PC-3 (cell line): ENCODE measurements around the gene NPAS2. TPM values are rescaled to one million over a fixed set of nuclear protein-coding genes. Genes with fewer than 3 reads are reported as not detected.

Experiments
- ATAC-seq: fragments of 200-7000 bp; cut with Tn5 transposase; 2 replicates; pipeline ENCODE4 v1.9.1; 2020; ENCODE audit warnings: mild to moderate bottlenecking, moderate library complexity
- BruUV-seq: library from RNA; stranded (reverse); fragments of 400-500 nt; replicated peaks from 2 replicates; lab custom pipeline; 2021; lab: Mats Ljungman, UMichigan
- CTCF ChIA-PET: fragments of 300-600 bp; sonication (Branson Sonifier 250); formaldehyde crosslinking; loops from one replicate; lab custom pipeline; 2022; ENCODE audit warnings: antibody characterized with exemption; lab: Charles Lee
- POLR2A ChIA-PET: fragments of 300-600 bp; sonication (Branson Sonifier 250); formaldehyde crosslinking; loops from one replicate; lab custom pipeline; 2022; ENCODE audit warnings: antibody characterized with exemption; ENCODE audit not compliant: unreplicated experiment; lab: Charles Lee
- DNase-seq: peaks from one replicate; pipeline ENCODE4 v3.0.0-alpha.2; 2015
- H2AFZ ChIP-seq: fragments of 300-600 bp; sonication (generic); 2 replicates; pipeline ENCODE4 v1.6.0; 2016; ENCODE audit warnings: antibody characterized with exemption, low read length
- H3F3A ChIP-seq: fragments of 300-600 bp; sonication (generic); one replicate; pipeline ENCODE4 v1.6.0; 2017; ENCODE audit warnings: antibody characterized with exemption, low read length, control low read depth, mild to moderate bottlenecking; ENCODE audit not compliant: unreplicated experiment
- H3K27ac ChIP-seq: fragments of 300-600 bp; sonication (generic); 2 replicates; pipeline ENCODE4 v1.5.1; 2016; ENCODE audit warnings: mild to moderate bottlenecking, low read length
- H3K27me3 ChIP-seq: fragments of 300-600 bp; sonication (generic); 2 replicates; pipeline ENCODE4 v1.6.1; 2016; ENCODE audit warnings: low read length, mixed read lengths
- H3K36me3 ChIP-seq: fragments of 300-600 bp; sonication (generic); 2 replicates; pipeline ENCODE4 v1.6.1; 2016; ENCODE audit warnings: low read depth, mixed run types, low read length, mixed read lengths
- H3K4me1 ChIP-seq: fragments of 300-600 bp; sonication (generic); 2 replicates; pipeline ENCODE4 v1.5.1; 2016; ENCODE audit warnings: low read length; ENCODE audit not compliant: insufficient read depth
- H3K4me2 ChIP-seq: fragments of 300-600 bp; sonication (generic); 2 replicates; pipeline ENCODE4 v1.6.0; 2016; ENCODE audit warnings: low read length
- H3K4me3 ChIP-seq: fragments of 300-600 bp; sonication (generic); 2 replicates; pipeline ENCODE4 v1.5.1; 2016; ENCODE audit warnings: mild to moderate bottlenecking, low read length, mixed read lengths
- H3K79me2 ChIP-seq: fragments of 300-600 bp; sonication (generic); 2 replicates; pipeline ENCODE4 v1.6.1; 2017; ENCODE audit warnings: low read length, mixed read lengths
- H3K9ac ChIP-seq: fragments of 300-600 bp; sonication (generic); 2 replicates; pipeline ENCODE4 v1.6.0; 2016; ENCODE audit warnings: mild to moderate bottlenecking, low read length
- H3K9me2 ChIP-seq: fragments of 300-600 bp; sonication (generic); replicated peaks from 2 replicates; pipeline ENCODE4 v1.6.1; 2016; ENCODE audit warnings: mixed run types, low read length, mixed read lengths
- H3K9me3 ChIP-seq: fragments of 300-600 bp; sonication (generic); 2 replicates; pipeline ENCODE4 v1.6.1; 2016; ENCODE audit warnings: low read length, mixed read lengths
- H4K20me1 ChIP-seq: fragments of 300-600 bp; sonication (generic); 2 replicates; pipeline ENCODE4 v1.6.1; 2016; ENCODE audit warnings: low read length, mixed read lengths
- EZH2 ChIP-seq: fragments of 300-600 bp; sonication (generic); IDR thresholded peaks from one replicate; pipeline ENCODE4 v1.6.1; 2017; ENCODE audit warnings: antibody characterized with exemption, mild to moderate bottlenecking, low read length; ENCODE audit not compliant: unreplicated experiment
- EZH2phosphoT487 ChIP-seq: fragments of 300-600 bp; sonication (generic); IDR thresholded peaks from 2 replicates; pipeline ENCODE4 v1.6.1; 2018; ENCODE audit warnings: mild to moderate bottlenecking, antibody characterized with exemption, low read length, borderline replicate concordance
- intact Hi-C: fragments of 100-400 bp; cut with micrococcal nuclease; formaldehyde crosslinking; loops from 2 replicates; pipeline ENCODE4 v1.9.0; 2023
- total RNA-seq: library from RNA; depleted of rRNA; stranded (reverse); fragments of >200 nt; gene quantifications from 2 replicates; pipeline ENCODE4 v1.2.3, GENCODE V29; 2014
- TF ChIP-seq, protein P1 (sequence below): fragments of 300-600 bp; sonication (generic); conservative IDR thresholded peaks from 2 replicates; pipeline ENCODE4 v1.5.1; 2017; ENCODE audit warnings: antibody characterized with exemption, low read depth, mild to moderate bottlenecking, low read length

The NPAS2 gene
- total RNA-seq, 1 experiment from 2014 or later, result 55.4 TPM

DNA sequence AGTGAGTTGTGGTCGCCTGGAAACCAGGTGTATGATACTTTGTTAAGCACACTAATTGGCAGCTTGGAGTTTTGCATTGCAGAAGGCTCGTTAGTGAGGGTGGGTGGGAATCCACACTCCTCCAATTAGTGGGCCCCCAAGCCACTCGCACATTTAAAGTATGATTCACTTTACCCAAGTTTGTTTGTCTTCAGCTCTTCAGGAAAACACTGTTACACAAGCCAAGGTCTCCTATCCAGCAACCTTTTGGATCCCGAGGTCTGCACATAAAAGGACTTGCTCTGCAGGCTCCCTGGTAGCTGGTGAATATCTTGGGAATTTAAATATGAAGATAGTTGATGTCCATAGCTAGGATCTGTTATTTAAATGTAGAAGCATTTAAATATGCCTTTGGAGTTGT lies 66.1 kb downstream of the NPAS2 start:
- no peak for TF ChIP-seq EZH2
- no peak for TF ChIP-seq EZH2phosphoT487
- TF ChIP-seq, protein P1, sequence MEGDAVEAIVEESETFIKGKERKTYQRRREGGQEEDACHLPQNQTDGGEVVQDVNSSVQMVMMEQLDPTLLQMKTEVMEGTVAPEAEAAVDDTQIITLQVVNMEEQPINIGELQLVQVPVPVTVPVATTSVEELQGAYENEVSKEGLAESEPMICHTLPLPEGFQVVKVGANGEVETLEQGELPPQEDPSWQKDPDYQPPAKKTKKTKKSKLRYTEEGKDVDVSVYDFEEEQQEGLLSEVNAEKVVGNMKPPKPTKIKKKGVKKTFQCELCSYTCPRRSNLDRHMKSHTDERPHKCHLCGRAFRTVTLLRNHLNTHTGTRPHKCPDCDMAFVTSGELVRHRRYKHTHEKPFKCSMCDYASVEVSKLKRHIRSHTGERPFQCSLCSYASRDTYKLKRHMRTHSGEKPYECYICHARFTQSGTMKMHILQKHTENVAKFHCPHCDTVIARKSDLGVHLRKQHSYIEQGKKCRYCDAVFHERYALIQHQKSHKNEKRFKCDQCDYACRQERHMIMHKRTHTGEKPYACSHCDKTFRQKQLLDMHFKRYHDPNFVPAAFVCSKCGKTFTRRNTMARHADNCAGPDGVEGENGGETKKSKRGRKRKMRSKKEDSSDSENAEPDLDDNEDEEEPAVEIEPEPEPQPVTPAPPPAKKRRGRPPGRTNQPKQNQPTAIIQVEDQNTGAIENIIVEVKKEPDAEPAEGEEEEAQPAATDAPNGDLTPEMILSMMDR, result no peak
- peaks cover 72% of the 10 kb centered on the region for H3K79me2 ChIP-seq
- peak overlapping the region; percentile 75 for H3K27ac ChIP-seq
- no peaks in the 10 kb centered on the region for H4K20me1 ChIP-seq
- H3K4me2 ChIP-seq, result no peak overlapping the region
- no peak overlapping the region for H2AFZ ChIP-seq
- ATAC-seq, result no peak
- H3K4me1 ChIP-seq, result peaks cover 49% of the 10 kb centered on the region
- ChIA-PET CTCF (no interaction called here), POLR2A (no interaction called here)
- H3K36me3 ChIP-seq, result peaks cover 11% of the 10 kb centered on the region; the same call in 1 of the 2 replicates
- no peaks in the 10 kb centered on the region for H3K9me2 ChIP-seq
- no peak for DNase-seq
- no peaks in the 10 kb centered on the region for H3K9me3 ChIP-seq
- no peak overlapping the region for H3K4me3 ChIP-seq
- no TSS peak for BruUV-seq
- no peaks in the 10 kb centered on the region for H3K27me3 ChIP-seq
- no peaks in the 10 kb centered on the region for H3F3A ChIP-seq
- intact Hi-C loops, result no loop called here
- H3K9ac ChIP-seq, result no peak overlapping the region

DNA sequence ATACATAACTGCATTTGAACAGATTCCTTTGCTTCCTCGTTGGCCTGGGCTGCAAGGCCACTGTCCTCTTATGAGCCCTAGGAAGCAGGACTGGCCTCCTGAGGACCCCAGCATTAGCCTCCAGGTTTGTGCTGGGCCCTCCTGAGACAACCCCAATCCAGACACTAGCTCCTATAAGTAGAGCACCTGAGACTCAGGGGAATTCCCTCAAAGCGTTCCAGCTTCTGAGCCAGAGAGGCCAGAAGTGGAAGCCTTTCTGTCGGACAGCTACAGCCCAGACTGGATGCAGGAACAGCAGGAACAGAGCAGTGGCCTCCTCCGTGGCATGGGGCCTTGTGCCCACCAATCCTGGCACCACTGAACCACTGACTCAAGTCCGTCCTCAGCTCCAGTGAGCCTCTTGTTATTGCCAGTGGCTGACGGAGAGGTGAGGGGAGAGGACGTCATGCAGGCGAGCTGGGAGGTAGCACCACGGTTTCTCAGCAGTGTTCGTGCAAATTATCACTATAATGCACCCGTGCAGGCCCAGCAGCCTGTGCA lies 67.2 kb downstream of the NPAS2 start:
- Histone ChIP-seq H3K4me1 (peaks cover 59% of the 10 kb centered on the region), H3K9me3 (no peaks in the 10 kb centered on the region), H3K36me3 (peaks cover 11% of the 10 kb centered on the region; the same call in 1 of the 2 replicates), H3F3A (peaks cover 6% of the 10 kb centered on the region), H3K4me3 (no peak overlapping the region), H3K9ac (peak overlapping the region; percentile 35), H3K4me2 (peak overlapping the region; percentile 42), H3K79me2 (peaks cover 64% of the 10 kb centered on the region), H3K27me3 (no peaks in the 10 kb centered on the region), H2AFZ (no peak overlapping the region), H4K20me1 (no peaks in the 10 kb centered on the region), H3K27ac (peak overlapping the region; percentile 75), H3K9me2 (no peaks in the 10 kb centered on the region)
- DNase-seq (no peak), ATAC-seq (no peak)
- BruUV-seq, result no TSS peak
- TF ChIP-seq EZH2phosphoT487 (no peak), EZH2 (no peak)
- TF ChIP-seq, protein P1, result no peak
- ChIA-PET CTCF (no interaction called here), POLR2A (no interaction called here)
- intact Hi-C loops, result no loop called here

DNA sequence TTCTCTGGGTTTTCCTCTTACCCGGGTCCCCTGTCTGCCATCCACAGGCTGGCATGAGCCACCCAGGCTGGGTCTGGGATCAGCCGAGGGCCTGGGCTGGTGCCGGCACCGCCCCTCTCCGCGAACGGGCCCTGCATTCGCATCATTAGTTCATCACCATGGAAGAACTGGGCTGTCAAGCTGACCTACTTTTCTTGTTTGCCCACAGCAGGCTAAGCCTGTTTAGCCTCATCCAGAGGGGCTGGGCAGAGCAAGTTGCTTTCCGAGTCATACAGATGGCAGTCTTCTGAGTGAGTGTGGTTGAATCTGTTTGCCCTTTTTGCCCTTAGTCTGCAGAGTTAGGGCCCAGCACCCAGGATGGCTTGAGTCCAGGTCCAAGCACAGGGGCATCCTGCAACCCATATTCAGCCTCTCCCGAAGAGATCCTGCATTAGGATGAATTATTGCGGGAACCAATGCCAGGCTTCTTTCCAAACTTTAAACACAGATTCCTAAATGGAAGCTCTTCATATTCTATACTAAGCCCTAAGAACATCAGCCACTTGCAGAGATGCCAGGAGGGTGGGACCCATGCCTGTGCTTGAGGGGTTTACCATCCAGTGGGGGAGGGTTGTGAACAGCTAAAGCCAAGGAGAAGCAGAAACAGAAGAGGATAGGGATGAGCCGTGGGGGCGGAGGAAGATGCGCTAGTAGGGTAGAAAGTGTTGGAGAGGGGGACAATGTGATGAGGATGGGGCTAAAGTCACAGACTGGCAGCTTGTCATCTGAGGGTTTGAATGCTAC lies 68.0 kb downstream of the NPAS2 start:
- no TSS peak for BruUV-seq
- intact Hi-C loops, result no loop called here
- H3K4me2 ChIP-seq, result peak overlapping the region; percentile 42
- ChIA-PET CTCF (no interaction called here), POLR2A (interaction anchor here (0.7 kb wide), 1 partner anchor 69 kb away, joined by 9 read pairs; no protein-coding TSS in a partner anchor)
- H4K20me1 ChIP-seq, result no peaks in the 10 kb centered on the region
- peaks cover 10% of the 10 kb centered on the region for H3F3A ChIP-seq
- H3K9me2 ChIP-seq, result no peaks in the 10 kb centered on the region
- ATAC-seq (peak; percentile 24), DNase-seq (peak; percentile 84)
- no peak overlapping the region for H3K4me3 ChIP-seq
- no peak for TF ChIP-seq EZH2
- no peak for TF ChIP-seq EZH2phosphoT487
- TF ChIP-seq, protein P1, result no peak
- H3K9me3 ChIP-seq, result no peaks in the 10 kb centered on the region
- peak overlapping the region; percentile 35 for H3K9ac ChIP-seq
- no peaks in the 10 kb centered on the region for H3K27me3 ChIP-seq
- H2AFZ ChIP-seq, result no peak overlapping the region
- H3K79me2 ChIP-seq, result peaks cover 70% of the 10 kb centered on the region
- H3K4me1 ChIP-seq, result peaks cover 61% of the 10 kb centered on the region
- peak overlapping the region; percentile 75 for H3K27ac ChIP-seq
- peaks cover 11% of the 10 kb centered on the region for H3K36me3 ChIP-seq
